Omental fat pad (tissue), 4 donors: Measurements from ENCODE around the gene RNF144A. TPM values are rescaled to one million over a fixed set of nuclear protein-coding genes. Genes with fewer than 3 reads are reported as not detected.

ENCODE experiments used
- ATAC-seq: fragments of 150-250 bp; one replicate; pipeline ENCODE4 v1.9.1; 2016; ENCODE audit warnings: mild to moderate bottlenecking, moderate library complexity; ENCODE audit not compliant: low FRiP score
- DNase-seq: peaks from one replicate; pipeline ENCODE4 v3.0.0-alpha.2; 2019; ENCODE audit warnings: low spot score
- CTCF ChIP-seq, 3 donors: fragments of 450-650 bp; IDR thresholded peaks; one replicate each; pipeline ENCODE4 v1.5.1; 2016 to 2017; ENCODE audit warnings: antibody characterized with exemption in 3 of 3, mild to moderate bottlenecking in 3 of 3, moderate library complexity in 2 of 3
- total RNA-seq, 4 donors: library from RNA; depleted of rRNA; stranded (reverse); fragments of >200 nt; gene quantifications; one replicate each; pipeline ENCODE4 v1.1.0, GENCODE V29; 2016

Gene RNF144A
- total RNA-seq, 4 donors from 2014 or later: 12.6 to 39.9 (median 16.3) TPM

- ATAC-seq (no peak), DNase-seq (no peak)
- no peak for TF ChIP-seq CTCF (IDR thresholded peaks at IDR 0.05)
These were observed 112.3 kb downstream of the RNF144A start for GRCh38 chr2:7029291-7030059.

GRCh38 chr2:7030810-7031209 is 113.6 kb downstream of the RNF144A start:
- no peak for DNase-seq
- no peak for ATAC-seq
- TF ChIP-seq CTCF (IDR thresholded peaks at IDR 0.05): no peak

GRCh38 chr2:7031547-7032245 is 114.5 kb downstream of the RNF144A start:
- no peak for TF ChIP-seq CTCF (IDR thresholded peaks at IDR 0.05)

DNA sequence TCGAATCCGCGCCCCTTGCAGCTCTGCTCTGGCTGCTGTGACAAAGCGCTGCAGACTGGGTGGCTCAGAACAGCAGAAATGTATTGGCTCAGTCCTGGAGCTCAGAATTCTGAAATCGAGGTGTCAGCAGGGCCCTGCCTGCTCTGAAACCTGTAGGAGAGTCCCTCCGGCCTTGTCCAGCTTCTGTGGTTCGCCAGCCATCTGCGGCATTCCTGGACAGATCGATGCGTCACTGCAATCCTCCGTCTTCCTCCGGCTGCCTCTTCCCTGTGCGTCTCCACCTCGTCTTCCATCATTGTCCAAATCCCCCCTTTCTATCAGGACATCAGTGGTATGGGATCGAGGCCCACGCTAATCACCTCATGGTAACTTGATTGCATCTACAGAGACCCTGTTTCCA is 115.2 kb downstream of the RNF144A start:
- DNase-seq: no peak
- no peak for TF ChIP-seq CTCF (IDR thresholded peaks at IDR 0.05)
- no peak for ATAC-seq

More at GRCh38 chr2:7031547-7032245, 114.5 kb downstream of the RNF144A start:
- ATAC-seq: no peak
- DNase-seq: no peak

DNA sequence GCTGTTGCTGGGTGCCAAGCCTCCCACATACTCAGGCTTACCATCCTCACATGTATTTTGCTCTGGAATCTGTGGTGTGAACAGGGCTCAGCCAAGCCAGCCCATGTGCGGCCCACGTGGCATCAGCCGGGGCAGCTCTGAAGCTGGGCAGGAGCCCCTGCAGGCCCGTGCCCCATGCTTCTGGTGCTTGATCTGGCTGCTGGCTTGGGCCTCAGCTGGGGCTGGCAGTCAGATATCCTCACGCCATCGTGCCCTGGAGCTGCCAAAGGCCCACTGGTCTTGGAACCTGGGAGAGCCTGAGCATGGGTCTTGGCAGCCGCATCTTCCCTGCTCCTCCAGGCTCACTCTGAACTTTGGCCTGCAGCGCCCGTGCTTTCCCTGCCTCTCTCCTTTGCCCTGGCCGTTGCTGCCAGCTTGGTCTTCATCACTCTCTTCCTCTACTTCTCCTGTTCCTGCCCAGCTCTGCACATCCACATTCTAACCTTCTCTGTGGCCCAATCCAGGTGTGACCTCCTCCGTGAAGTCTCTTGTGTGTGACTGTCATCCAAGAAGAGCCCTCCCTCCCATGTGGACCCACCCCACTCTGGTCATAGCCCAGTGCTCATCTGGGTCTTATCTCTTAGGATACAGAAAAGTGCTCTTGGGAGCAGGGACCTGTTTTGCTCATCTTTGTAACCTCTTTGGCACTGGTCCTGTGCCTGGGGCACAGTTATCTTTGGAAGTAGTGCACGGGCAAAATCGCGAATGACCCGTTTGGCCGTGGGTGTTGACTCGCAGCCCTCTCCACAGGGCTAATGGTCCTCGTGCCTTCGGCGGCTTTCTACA is 116.1 kb downstream of the RNF144A start:
- no peak for DNase-seq
- TF ChIP-seq CTCF (IDR thresholded peaks at IDR 0.05): no peak

GRCh38 chr2:7034303-7034702 is 117.1 kb downstream of the RNF144A start:
- no peak for DNase-seq
- TF ChIP-seq CTCF (IDR thresholded peaks at IDR 0.05): no peak
- no peak for ATAC-seq

More for the DNA sequence above, 116.1 kb downstream of the RNF144A start:
- no peak for ATAC-seq
